ENCODE measurements around the gene CDCA3. TPM values are rescaled to one million over a fixed set of nuclear protein-coding genes. Genes with fewer than 3 reads are reported as not detected.

The CDCA3 gene
- total and polyA plus RNA-seq, 3 donors from 2014 or later: 27.5 to 81.7 (median 43.5) TPM

Other genes starting within 250 kb of the CDCA3 start
- gene CHD4, start 243.9 kb downstream of the CDCA3 start, total RNA-seq: 100 to 1,000 TPM; 314 to 328 TPM
- gene CHD4, start 243.9 kb downstream of the CDCA3 start, polyA plus RNA-seq (ENCODE audit: insufficient read depth, low read depth, low replicate concordance): 160 TPM
- 1 to 10 TPM; 1.5 to 2.4 TPM for gene LPAR5, start 215.3 kb downstream of the CDCA3 start, total RNA-seq
- 3.1 TPM for gene LPAR5, start 215.3 kb downstream of the CDCA3 start, polyA plus RNA-seq (ENCODE audit: insufficient read depth, low read depth, low replicate concordance)
- gene ACRBP, start 203.9 kb downstream of the CDCA3 start, total RNA-seq: 100 to 1,000 TPM; 172 to 241 TPM
- 715 TPM for gene ACRBP, start 203.9 kb downstream of the CDCA3 start, polyA plus RNA-seq (ENCODE audit: insufficient read depth, low read depth, low replicate concordance)
- gene ING4, start 188.2 kb downstream of the CDCA3 start, total RNA-seq: 10 to 100 TPM; 58.3 to 63.0 TPM
- gene ING4, start 188.2 kb downstream of the CDCA3 start, polyA plus RNA-seq (ENCODE audit: insufficient read depth, low read depth, low replicate concordance): 48.1 TPM
- 10 to 100 TPM; 78.5 to 85.1 TPM for gene ZNF384, start 161.9 kb downstream of the CDCA3 start, total RNA-seq
- gene ZNF384, start 161.9 kb downstream of the CDCA3 start, polyA plus RNA-seq (ENCODE audit: insufficient read depth, low read depth, low replicate concordance): 94.9 TPM
- gene PIANP, start 150.5 kb downstream of the CDCA3 start, total RNA-seq: 1 to 10 TPM; 3.3 to 5.8 TPM
- gene PIANP, start 150.5 kb downstream of the CDCA3 start, polyA plus RNA-seq (ENCODE audit: insufficient read depth, low read depth, low replicate concordance): 7.6 TPM
- 10 to 100 TPM; 68.3 to 82.4 TPM for gene COPS7A, start 127.2 kb downstream of the CDCA3 start, total RNA-seq
- 69.4 TPM for gene COPS7A, start 127.2 kb downstream of the CDCA3 start, polyA plus RNA-seq (ENCODE audit: insufficient read depth, low read depth, low replicate concordance)
- 100 to 1,000 TPM; 211 to 242 TPM for gene MLF2, start 98.1 kb downstream of the CDCA3 start, total RNA-seq
- gene MLF2, start 98.1 kb downstream of the CDCA3 start, polyA plus RNA-seq (ENCODE audit: insufficient read depth, low read depth, low replicate concordance): 177 TPM
- 10 to 100 TPM; 53.4 to 64.3 TPM for gene PTMS, start 84.9 kb downstream of the CDCA3 start, total RNA-seq
- 185 TPM for gene PTMS, start 84.9 kb downstream of the CDCA3 start, polyA plus RNA-seq (ENCODE audit: insufficient read depth, low read depth, low replicate concordance)
- 1 to 10 TPM; 4.1 to 7.1 TPM for gene LAG3, start 78.8 kb downstream of the CDCA3 start, total RNA-seq
- gene LAG3, start 78.8 kb downstream of the CDCA3 start, polyA plus RNA-seq (ENCODE audit: insufficient read depth, low read depth, low replicate concordance): 6.3 TPM
- 1 to 10 TPM; 2.0 to 4.5 TPM for gene CD4, start 61.8 kb downstream of the CDCA3 start, total RNA-seq
- gene CD4, start 61.8 kb downstream of the CDCA3 start, polyA plus RNA-seq (ENCODE audit: insufficient read depth, low read depth, low replicate concordance): 22.2 TPM
- 1 to 10 TPM in 1 of 2 donors, under 1 TPM in 1; 0.94 to 2.2 TPM for gene GPR162, start 29.5 kb downstream of the CDCA3 start, total RNA-seq
- gene GPR162, start 29.5 kb downstream of the CDCA3 start, polyA plus RNA-seq (ENCODE audit: insufficient read depth, low read depth, low replicate concordance): 1.8 TPM
- gene P3H3, start 22.9 kb downstream of the CDCA3 start, total RNA-seq: 10 to 100 TPM; 13.1 to 18.8 TPM
- gene P3H3, start 22.9 kb downstream of the CDCA3 start, polyA plus RNA-seq (ENCODE audit: insufficient read depth, low read depth, low replicate concordance): 19.2 TPM
- 1 to 10 TPM; 4.8 to 5.0 TPM for gene GNB3, start 10.4 kb downstream of the CDCA3 start, total RNA-seq
- 1.6 TPM for gene GNB3, start 10.4 kb downstream of the CDCA3 start, polyA plus RNA-seq (ENCODE audit: insufficient read depth, low read depth, low replicate concordance)
- 10 to 100 TPM; 96.1 to 97.5 TPM for gene USP5, start 864 bp upstream of the CDCA3 start, total RNA-seq
- 154 TPM for gene USP5, start 864 bp upstream of the CDCA3 start, polyA plus RNA-seq (ENCODE audit: insufficient read depth, low read depth, low replicate concordance)
- gene TPI1, start 16.2 kb upstream of the CDCA3 start, total RNA-seq: 100 to 1,000 TPM; 347 to 356 TPM
- 544 TPM for gene TPI1, start 16.2 kb upstream of the CDCA3 start, polyA plus RNA-seq (ENCODE audit: insufficient read depth, low read depth, low replicate concordance)
- 10 to 100 TPM; 11.6 to 22.0 TPM for gene SPSB2, start 22.0 kb upstream of the CDCA3 start, total RNA-seq
- 21.3 TPM for gene SPSB2, start 22.0 kb upstream of the CDCA3 start, polyA plus RNA-seq (ENCODE audit: insufficient read depth, low read depth, low replicate concordance)
- 10 to 100 TPM; 32.7 to 33.9 TPM for gene LRRC23, start 53.5 kb upstream of the CDCA3 start, total RNA-seq
- 112 TPM for gene LRRC23, start 53.5 kb upstream of the CDCA3 start, polyA plus RNA-seq (ENCODE audit: insufficient read depth, low read depth, low replicate concordance)
- 1 to 10 TPM; 8.8 to 8.9 TPM for gene ENO2, start 63.3 kb upstream of the CDCA3 start, total RNA-seq
- gene ENO2, start 63.3 kb upstream of the CDCA3 start, polyA plus RNA-seq (ENCODE audit: insufficient read depth, low read depth, low replicate concordance): 14.3 TPM
- 10 to 100 TPM; 63.4 to 73.2 TPM for gene ATN1, start 76.7 kb upstream of the CDCA3 start, total RNA-seq
- gene ATN1, start 76.7 kb upstream of the CDCA3 start, polyA plus RNA-seq (ENCODE audit: insufficient read depth, low read depth, low replicate concordance): 40.5 TPM
- gene RNU7-1, start 92.5 kb upstream of the CDCA3 start, total RNA-seq: not detected
- gene RNU7-1, start 92.5 kb upstream of the CDCA3 start, polyA plus RNA-seq (ENCODE audit: insufficient read depth, low read depth, low replicate concordance): not detected
- 100 to 1,000 TPM; 143 to 236 TPM for gene C12orf57, start 92.7 kb upstream of the CDCA3 start, total RNA-seq
- 141 TPM for gene C12orf57, start 92.7 kb upstream of the CDCA3 start, polyA plus RNA-seq (ENCODE audit: insufficient read depth, low read depth, low replicate concordance)
- gene PTPN6, start 100.1 kb upstream of the CDCA3 start, total RNA-seq: 1 to 10 TPM; 3.7 to 9.1 TPM
- 19.1 TPM for gene PTPN6, start 100.1 kb upstream of the CDCA3 start, polyA plus RNA-seq (ENCODE audit: insufficient read depth, low read depth, low replicate concordance)
- 100 to 1,000 TPM; 118 to 153 TPM for gene PHB2, start 119.4 kb upstream of the CDCA3 start, total RNA-seq
- 97.3 TPM for gene PHB2, start 119.4 kb upstream of the CDCA3 start, polyA plus RNA-seq (ENCODE audit: insufficient read depth, low read depth, low replicate concordance)
- gene EMG1, start 119.6 kb upstream of the CDCA3 start, total RNA-seq: 10 to 100 TPM; 40.2 to 45.5 TPM
- gene EMG1, start 119.6 kb upstream of the CDCA3 start, polyA plus RNA-seq (ENCODE audit: insufficient read depth, low read depth, low replicate concordance): 36.7 TPM
- 10 to 100 TPM; 26.0 to 30.2 TPM for gene LPCAT3, start 167.2 kb upstream of the CDCA3 start, total RNA-seq
- 33.2 TPM for gene LPCAT3, start 167.2 kb upstream of the CDCA3 start, polyA plus RNA-seq (ENCODE audit: insufficient read depth, low read depth, low replicate concordance)
- gene C1S, start 209.4 kb upstream of the CDCA3 start, total RNA-seq: 100 to 1,000 TPM in 1 of 2 donors, 10 to 100 TPM in 1; 86.1 to 190 TPM
- 271 TPM for gene C1S, start 209.4 kb upstream of the CDCA3 start, polyA plus RNA-seq (ENCODE audit: insufficient read depth, low read depth, low replicate concordance)
- gene C1R, start 241.2 kb upstream of the CDCA3 start, total RNA-seq: 100 to 1,000 TPM in 1 of 2 donors, 10 to 100 TPM in 1; 51.4 to 174 TPM
- gene C1R, start 241.2 kb upstream of the CDCA3 start, polyA plus RNA-seq (ENCODE audit: insufficient read depth, low read depth, low replicate concordance): 330 TPM